HCT116 (cell line): ENCODE measurements around the gene RANBP9. TPM values are rescaled to one million over a fixed set of nuclear protein-coding genes. Genes with fewer than 3 reads are reported as not detected.

Source experiments
- ATAC-seq: fragments of 200-7000 bp; cut with Tn5 transposase; 2 replicates; pipeline ENCODE4 v1.9.1; 2020; ENCODE audit warnings: mild to moderate bottlenecking, moderate library complexity
- BruUV-seq: library from RNA; stranded (reverse); fragments of 400-500 nt; replicated peaks from 2 replicates; lab custom pipeline; 2021; lab: Mats Ljungman, UMichigan
- CTCF ChIA-PET: fragments of 300-600 bp; sonication (Branson Sonifier 250); formaldehyde crosslinking; loops from one replicate; lab custom pipeline; 2021; ENCODE audit warnings: antibody characterized with exemption; lab: Charles Lee
- POLR2A ChIA-PET: fragments of 300-600, 350-600 bp; sonication (Branson Sonifier 250); formaldehyde crosslinking; loops from one replicate; lab custom pipeline; 2021; ENCODE audit warnings: antibody characterized with exemption; lab: Charles Lee
- RAD21 ChIA-PET, 2 experiments: fragments of 300-600 bp; sonication (Branson Sonifier 250); formaldehyde crosslinking; loops; one replicate each; lab custom pipeline; 2023; ENCODE audit warnings: low total read pairs in 2 of 2; ENCODE audit not compliant: uncharacterized antibody in 2 of 2, unreplicated experiment in 2 of 2, low non-redundant PET in 1 of 2; lab: Charles Lee
- DNase-seq: peaks from one replicate; pipeline ENCODE4 v3.0.0-alpha.2; 2010; ENCODE audit warnings: low read depth, low spot score
- H2AFZ ChIP-seq: fragments of 200-600 bp; shearing (Covaris generic), sonication (generic); 2 replicates; pipeline ENCODE4 v1.6.1; 2017; ENCODE audit warnings: low read depth, mixed run types, mixed read lengths, antibody characterized with exemption, low read length; ENCODE audit not compliant: poor library complexity, severe bottlenecking
- H3K27ac ChIP-seq: 2 replicates; pipeline ENCODE4 v1.5.1; 2012; ENCODE audit warnings: low read depth, low read length
- H3K27me3 ChIP-seq: fragments of 200-600 bp; sonication (generic); 2 replicates; pipeline ENCODE4 v1.6.1; 2016; ENCODE audit warnings: mixed run types, low read length, mixed read lengths; ENCODE audit not compliant: insufficient read depth
- H3K36me3 ChIP-seq, 2 experiments: fragments of 200-500 bp in 1 of 2; fragments of 200-600 bp in 1 of 2; sonication (Bioruptor generic) in 1 of 2; sonication (generic) in 1 of 2; 2 replicates each; pipeline versions ENCODE4 v1.5.1 to v1.6.1; 2014 to 2016; ENCODE audit warnings: low read length in 2 of 2, inconsistent platforms in 1 of 2, mixed read lengths in 1 of 2, mixed run types in 1 of 2; ENCODE audit not compliant: insufficient read depth in 2 of 2, control insufficient read depth in 1 of 2
- H3K4me1 ChIP-seq, 2 experiments: fragments of 200-600 bp in 1 of 2; sonication (generic) in 1 of 2; 2 replicates each; pipeline versions ENCODE4 v1.5.1 to v1.6.1; 2012 to 2017; ENCODE audit warnings: low read length in 2 of 2, inconsistent platforms in 1 of 2, mild to moderate bottlenecking in 1 of 2, mixed read lengths in 1 of 2, mixed run types in 1 of 2, moderate library complexity in 1 of 2; ENCODE audit not compliant: insufficient read depth in 2 of 2, control insufficient read depth in 1 of 2
- H3K4me2 ChIP-seq: fragments of 200-600 bp; sonication (generic); 2 replicates; pipeline ENCODE4 v1.6.1; 2017; ENCODE audit warnings: mixed run types, low read length, mixed read lengths
- H3K4me3 ChIP-seq, 2 experiments: fragments of 200-600 bp in 1 of 2; sonication (generic) in 1 of 2; replicated peaks in 1 of 2; 2 replicates each; pipeline ENCODE4 v1.5.1; 2011 to 2016; ENCODE audit warnings: low read length in 2 of 2, control low read depth in 1 of 2, low read depth in 1 of 2, mild to moderate bottlenecking in 1 of 2, mixed read lengths in 1 of 2, mixed run types in 1 of 2
- H3K79me2 ChIP-seq: fragments of 200-600 bp; sonication (generic); 2 replicates; pipeline ENCODE4 v1.6.1; 2017; ENCODE audit warnings: mild to moderate bottlenecking, mixed run types, low read length, moderate library complexity, mixed read lengths; ENCODE audit not compliant: insufficient read depth
- H3K9ac ChIP-seq: fragments of 200-600 bp; sonication (generic); 2 replicates; pipeline ENCODE4 v1.6.1; 2016; ENCODE audit warnings: low read length, mixed read lengths
- H3K9me2 ChIP-seq: fragments of 200-600 bp; sonication (generic), shearing (Covaris generic); 2 replicates; pipeline ENCODE4 v1.6.1; 2017; ENCODE audit warnings: mixed run types, mild to moderate bottlenecking, moderate library complexity; ENCODE audit not compliant: insufficient read depth
- H3K9me3 ChIP-seq, 2 experiments: fragments of 200-500 bp in 1 of 2; fragments of 200-600 bp in 1 of 2; sonication (Bioruptor generic) in 1 of 2; sonication (generic) in 1 of 2; 2 replicates each; pipeline ENCODE4 v1.6.1; 2014 to 2017; ENCODE audit warnings: low read length in 2 of 2, mixed read lengths in 2 of 2, inconsistent platforms in 1 of 2, low read depth in 1 of 2, mild to moderate bottlenecking in 1 of 2, mixed run types in 1 of 2, moderate library complexity in 1 of 2; ENCODE audit not compliant: control insufficient read depth in 1 of 2, insufficient read depth in 1 of 2
- H4K20me1 ChIP-seq: fragments of 200-600 bp; sonication (generic), shearing (Covaris generic); 2 replicates; pipeline ENCODE4 v1.6.1; 2017; ENCODE audit warnings: mixed run types, mild to moderate bottlenecking, moderate library complexity; ENCODE audit not compliant: insufficient read depth
- CBX3 ChIP-seq: IDR thresholded peaks from 2 replicates; pipeline ENCODE4 v1.6.1; 2012; ENCODE audit warnings: low read depth
- CEBPB ChIP-seq: IDR thresholded peaks from 2 replicates; pipeline ENCODE4 v1.6.1; 2012; ENCODE audit warnings: low read depth
- CTCF ChIP-seq, 3 experiments: fragments of 200-600 bp in 1 of 3; sonication (generic) in 1 of 3; IDR thresholded peaks in 2 of 3; conservative IDR thresholded peaks in 1 of 3; 2 replicates each; pipeline ENCODE4 v1.5.1; 2012 to 2017; ENCODE audit warnings: low read depth in 2 of 3, low read length in 2 of 3, antibody characterized with exemption in 1 of 3, borderline replicate concordance in 1 of 3, control low read depth in 1 of 3, mild to moderate bottlenecking in 1 of 3, mixed read lengths in 1 of 3, mixed run types in 1 of 3, moderate library complexity in 1 of 3; ENCODE audit not compliant: insufficient read depth in 1 of 3
- EGR1 ChIP-seq: IDR thresholded peaks from 2 replicates; pipeline ENCODE4 v1.6.1; 2012; ENCODE audit warnings: low read depth
- EZH2 ChIP-seq: fragments of 200-600 bp; sonication (generic); IDR thresholded peaks from 2 replicates; pipeline ENCODE4 v1.6.1; 2017; ENCODE audit warnings: antibody characterized with exemption, mixed run types
- EZH2phosphoT487 ChIP-seq: fragments of 200-600 bp; IDR thresholded peaks from 2 replicates; pipeline ENCODE4 v1.6.1; 2018; ENCODE audit warnings: antibody characterized with exemption, borderline replicate concordance
- FOSL1 ChIP-seq: IDR thresholded peaks from 2 replicates; pipeline ENCODE4 v1.6.1; 2012; ENCODE audit warnings: low read depth
- JUND ChIP-seq: IDR thresholded peaks from 2 replicates; pipeline ENCODE4 v1.6.1; 2012
- MAX ChIP-seq: IDR thresholded peaks from 2 replicates; pipeline ENCODE4 v1.6.1; 2012
- RAD21 ChIP-seq: IDR thresholded peaks from 2 replicates; pipeline ENCODE4 v1.6.1; 2012; ENCODE audit warnings: low read depth, mild to moderate bottlenecking
- SIN3A ChIP-seq: IDR thresholded peaks from 2 replicates; pipeline ENCODE4 v1.6.1; 2012; ENCODE audit warnings: low read depth
- SP1 ChIP-seq: IDR thresholded peaks from 2 replicates; pipeline ENCODE4 v1.6.1; 2012; ENCODE audit warnings: low read depth
- SRF ChIP-seq: IDR thresholded peaks from 2 replicates; pipeline ENCODE4 v1.6.1; 2012; ENCODE audit warnings: low read depth
- TCF7L2 ChIP-seq: IDR thresholded peaks from 2 replicates; pipeline ENCODE4 v1.7.0; 2011; ENCODE audit warnings: borderline replicate concordance, inconsistent platforms; ENCODE audit not compliant: insufficient read depth, insufficient read length; ENCODE audit errors: extremely low read depth
- YY1 ChIP-seq: IDR thresholded peaks from 2 replicates; pipeline ENCODE4 v1.6.1; 2011; ENCODE audit warnings: low read length, low read depth, moderate library complexity, mild to moderate bottlenecking; ENCODE audit not compliant: insufficient replicate concordance; ENCODE audit errors: extremely low read depth
- ZFX ChIP-seq: fragments of 450-650 bp; IDR thresholded peaks from 2 replicates; pipeline ENCODE4 v1.6.1; 2017
- ZNF274 ChIP-seq: fragments of 200-500 bp; sonication (Bioruptor generic); IDR thresholded peaks from 2 replicates; pipeline ENCODE4 v1.6.1; 2014; ENCODE audit warnings: mild to moderate bottlenecking, low read depth, low read length, inconsistent platforms
- intact Hi-C: fragments of 100-400 bp; cut with micrococcal nuclease; formaldehyde crosslinking; loops from 2 replicates; pipeline ENCODE4 v1.10.0; 2022
- total RNA-seq: library from RNA; stranded (reverse); gene quantifications from one replicate; pipeline ENCODE4 v1.2.1, GENCODE V29; 2021; ENCODE audit not compliant: unreplicated experiment
- TF ChIP-seq, protein P1 (sequence below): IDR thresholded peaks from 2 replicates; pipeline ENCODE4 v1.6.1; 2012; ENCODE audit warnings: low read depth
- TF ChIP-seq, protein P2 (sequence below): IDR thresholded peaks from 2 replicates; pipeline ENCODE4 v1.6.1; 2012

RANBP9 gene
- total RNA-seq, 1 experiment from 2014 or later, result 48.0 TPM

- H3K9me3 ChIP-seq, result no peaks in the 10 kb centered on the region
- no peak overlapping the region for H3K4me3 ChIP-seq
- no peaks in the 10 kb centered on the region for H3K36me3 ChIP-seq
- ChIA-PET RAD21 (no interaction called here), POLR2A (no interaction called here), CTCF (no interaction called here)
- peaks cover 0 to 7% of the 10 kb centered on the region in 2 experiments; a peak in 2 of 4 replicates for H3K4me1 ChIP-seq
- no TSS peak for BruUV-seq
- no peak for TF ChIP-seq CBX3
- no peak for TF ChIP-seq RAD21
- no peak for TF ChIP-seq JUND
- no peak for TF ChIP-seq EZH2
- TF ChIP-seq EGR1, result no peak
- TF ChIP-seq MAX, result no peak
- TF ChIP-seq, protein P1, sequence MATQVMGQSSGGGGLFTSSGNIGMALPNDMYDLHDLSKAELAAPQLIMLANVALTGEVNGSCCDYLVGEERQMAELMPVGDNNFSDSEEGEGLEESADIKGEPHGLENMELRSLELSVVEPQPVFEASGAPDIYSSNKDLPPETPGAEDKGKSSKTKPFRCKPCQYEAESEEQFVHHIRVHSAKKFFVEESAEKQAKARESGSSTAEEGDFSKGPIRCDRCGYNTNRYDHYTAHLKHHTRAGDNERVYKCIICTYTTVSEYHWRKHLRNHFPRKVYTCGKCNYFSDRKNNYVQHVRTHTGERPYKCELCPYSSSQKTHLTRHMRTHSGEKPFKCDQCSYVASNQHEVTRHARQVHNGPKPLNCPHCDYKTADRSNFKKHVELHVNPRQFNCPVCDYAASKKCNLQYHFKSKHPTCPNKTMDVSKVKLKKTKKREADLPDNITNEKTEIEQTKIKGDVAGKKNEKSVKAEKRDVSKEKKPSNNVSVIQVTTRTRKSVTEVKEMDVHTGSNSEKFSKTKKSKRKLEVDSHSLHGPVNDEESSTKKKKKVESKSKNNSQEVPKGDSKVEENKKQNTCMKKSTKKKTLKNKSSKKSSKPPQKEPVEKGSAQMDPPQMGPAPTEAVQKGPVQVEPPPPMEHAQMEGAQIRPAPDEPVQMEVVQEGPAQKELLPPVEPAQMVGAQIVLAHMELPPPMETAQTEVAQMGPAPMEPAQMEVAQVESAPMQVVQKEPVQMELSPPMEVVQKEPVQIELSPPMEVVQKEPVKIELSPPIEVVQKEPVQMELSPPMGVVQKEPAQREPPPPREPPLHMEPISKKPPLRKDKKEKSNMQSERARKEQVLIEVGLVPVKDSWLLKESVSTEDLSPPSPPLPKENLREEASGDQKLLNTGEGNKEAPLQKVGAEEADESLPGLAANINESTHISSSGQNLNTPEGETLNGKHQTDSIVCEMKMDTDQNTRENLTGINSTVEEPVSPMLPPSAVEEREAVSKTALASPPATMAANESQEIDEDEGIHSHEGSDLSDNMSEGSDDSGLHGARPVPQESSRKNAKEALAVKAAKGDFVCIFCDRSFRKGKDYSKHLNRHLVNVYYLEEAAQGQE, result no peak
- TF ChIP-seq ZNF274, result no peak
- TF ChIP-seq SIN3A, result no peak
- TF ChIP-seq CTCF (IDR thresholded peaks at IDR 0.05 in 2 of 3, conservative IDR thresholded peaks at IDR 0.05 in 1 of 3; ENCODE audit: borderline replicate concordance in 1 of 3, insufficient read depth in 1 of 3, low read depth in 2 of 3, low read length in 2 of 3), result no peak
- no peak for TF ChIP-seq YY1
- no peak for TF ChIP-seq ZFX
- no peak for TF ChIP-seq EZH2phosphoT487
- TF ChIP-seq FOSL1, result no peak
- TF ChIP-seq TCF7L2, result no peak
- TF ChIP-seq, protein P2, sequence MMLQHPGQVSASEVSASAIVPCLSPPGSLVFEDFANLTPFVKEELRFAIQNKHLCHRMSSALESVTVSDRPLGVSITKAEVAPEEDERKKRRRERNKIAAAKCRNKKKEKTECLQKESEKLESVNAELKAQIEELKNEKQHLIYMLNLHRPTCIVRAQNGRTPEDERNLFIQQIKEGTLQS, result no peak
- no peak for TF ChIP-seq SP1
- TF ChIP-seq CEBPB, result no peak
- no peak for TF ChIP-seq SRF
- ATAC-seq, result no peak
- no peak overlapping the region for H2AFZ ChIP-seq
- no peaks in the 10 kb centered on the region for H3K79me2 ChIP-seq
- no peaks in the 10 kb centered on the region for H3K9me2 ChIP-seq
- H3K27ac ChIP-seq, result no peak overlapping the region
- no peaks in the 10 kb centered on the region for H4K20me1 ChIP-seq
- intact Hi-C loops, result no loop called here
- H3K9ac ChIP-seq, result no peak overlapping the region
- no peaks in the 10 kb centered on the region for H3K27me3 ChIP-seq
- no peak overlapping the region for H3K4me2 ChIP-seq
- no peak for DNase-seq
Measured at GRCh38 chr6:13754644-13755043, 43.0 kb upstream of the RANBP9 start.
